Neural progenitor cell (in vitro differentiated cells): ENCODE measurements around the gene NME2. TPM values are rescaled to one million over a fixed set of nuclear protein-coding genes. Genes with fewer than 3 reads are reported as not detected.
A peak's percentile ranks its signal among the peaks of the same experiment; 100 is the strongest.
"Not testable (repeated sequence)": the region's sequence is repeated elsewhere in the genome, so short reads cannot be mapped to it uniquely, and the experiment has no call there.

Experiments
- DNase-seq: peaks from one replicate; pipeline ENCODE4 v3.0.0-alpha.2; 2016; ENCODE audit warnings: low spot score
- H2AFZ ChIP-seq: fragments of 200-600 bp; sonication (generic); replicated peaks from 2 replicates; pipeline ENCODE4 v1.6.1; 2016; ENCODE audit warnings: antibody characterized with exemption
- H3F3A ChIP-seq: fragments of 200-600 bp; sonication (generic); 2 replicates; pipeline ENCODE4 v1.6.1; 2016; ENCODE audit warnings: antibody characterized with exemption, low read depth
- H3K27ac ChIP-seq: fragments of 200-600 bp; sonication (generic); 2 replicates; pipeline ENCODE4 v1.5.1; 2016; ENCODE audit warnings: mild to moderate bottlenecking
- H3K27me3 ChIP-seq: fragments of 200-600 bp; sonication (generic); 2 replicates; pipeline ENCODE4 v1.6.1; 2016; ENCODE audit warnings: mild to moderate bottlenecking, moderate library complexity
- H3K36me3 ChIP-seq: fragments of 200-600 bp; sonication (generic); 2 replicates; pipeline ENCODE4 v1.5.1; 2016
- H3K4me1 ChIP-seq: fragments of 200-600 bp; sonication (generic); 2 replicates; pipeline ENCODE4 v1.6.1; 2016; ENCODE audit warnings: mixed run types
- H3K4me2 ChIP-seq: fragments of 200-600 bp; sonication (generic); 2 replicates; pipeline ENCODE4 v1.6.1; 2016
- H3K4me3 ChIP-seq: fragments of 200-600 bp; sonication (generic); 2 replicates; pipeline ENCODE4 v1.5.1; 2016
- H3K79me2 ChIP-seq: fragments of 200-600 bp; sonication (generic); 2 replicates; pipeline ENCODE4 v1.6.1; 2016; ENCODE audit warnings: low read depth
- H3K9ac ChIP-seq: fragments of 200-600 bp; sonication (generic); 2 replicates; pipeline ENCODE4 v1.6.1; 2016
- H3K9me3 ChIP-seq: fragments of 200-600 bp; sonication (generic); 2 replicates; pipeline ENCODE4 v1.5.1; 2016; ENCODE audit warnings: low read depth
- H4K20me1 ChIP-seq: fragments of 200-600 bp; sonication (generic); 2 replicates; pipeline ENCODE4 v1.6.1; 2016; ENCODE audit warnings: low read depth
- H3K27ac Mint-ChIP-seq: 3 replicates; pipeline ENCODE4 v1.8.0; 2021; ENCODE audit warnings: mixed read lengths
- H3K27me3 Mint-ChIP-seq: 2 replicates; pipeline ENCODE4 v1.8.0; 2022; ENCODE audit warnings: low read depth, mild to moderate bottlenecking, inconsistent platforms, moderate library complexity, mixed read lengths; ENCODE audit not compliant: insufficient read depth
- H3K36me3 Mint-ChIP-seq: 3 replicates; pipeline ENCODE4 v1.8.0; 2021; ENCODE audit warnings: mixed read lengths
- H3K4me1 Mint-ChIP-seq: 3 replicates; pipeline ENCODE4 v1.8.0; 2021; ENCODE audit warnings: mixed read lengths
- H3K4me3 Mint-ChIP-seq: 3 replicates; pipeline ENCODE4 v1.8.0; 2021; ENCODE audit warnings: mild to moderate bottlenecking, moderate library complexity, mixed read lengths
- H3K9me3 Mint-ChIP-seq: 3 replicates; pipeline ENCODE4 v1.8.0; 2020; ENCODE audit warnings: mixed read lengths
- EZH2 ChIP-seq: fragments of 200-600 bp; sonication (generic); IDR thresholded peaks from 2 replicates; pipeline ENCODE4 v1.6.1; 2017; ENCODE audit warnings: antibody characterized with exemption, mild to moderate bottlenecking, moderate library complexity
- EZH2phosphoT487 ChIP-seq: fragments of 200-600 bp; sonication (generic); IDR thresholded peaks from 2 replicates; pipeline ENCODE4 v1.6.1; 2017; ENCODE audit warnings: antibody characterized with exemption
- total RNA-seq: library from RNA; depleted of rRNA; stranded (reverse); fragments of >200 nt; gene quantifications from 2 replicates; pipeline ENCODE4 v1.2.3, GENCODE V29; 2015; ENCODE audit warnings: low replicate concordance
- TF ChIP-seq, protein P1 (sequence below): fragments of 200-600 bp; sonication (generic); IDR thresholded peaks from 2 replicates; pipeline ENCODE4 v1.5.1; 2017; ENCODE audit warnings: antibody characterized with exemption, mild to moderate bottlenecking

Gene NME2
- total RNA-seq, 1 donor from 2014 or later = 287 TPM

DNA sequence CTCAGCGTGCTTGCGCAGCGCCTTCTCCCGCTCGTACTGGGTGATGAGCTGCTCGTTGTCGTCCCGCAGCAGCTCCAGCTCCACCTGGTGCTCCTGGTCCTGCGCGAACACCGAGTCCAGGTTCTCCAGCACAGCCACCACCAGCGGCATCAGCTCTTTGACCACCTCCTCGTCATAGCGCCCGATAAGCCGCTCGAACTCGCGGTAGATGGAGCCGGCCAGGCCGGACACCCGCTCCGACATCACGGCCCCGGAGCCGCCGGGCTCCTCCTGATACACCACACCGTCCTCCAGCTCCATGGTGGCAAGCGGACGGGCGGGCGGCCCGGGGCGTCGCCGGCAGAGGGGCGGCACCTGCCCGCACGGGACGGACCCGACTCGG lies 45.9 kb upstream of the NME2 start:
- Histone ChIP-seq H3K9me3 (no peaks in the 10 kb centered on the region), H3K27ac (peak overlapping the region; percentile 82), H3K9ac (peak overlapping the region; percentile 59), H3K4me1 (peaks cover 5% of the 10 kb centered on the region), H3F3A (peaks cover 20% of the 10 kb centered on the region), H3K4me3 (peak overlapping the region; percentile 100), H3K36me3 (no peaks in the 10 kb centered on the region), H4K20me1 (peaks cover 39% of the 10 kb centered on the region), H2AFZ (peak overlapping the region; percentile 89), H3K79me2 (peaks cover 48% of the 10 kb centered on the region), H3K27me3 (no peaks in the 10 kb centered on the region), H3K4me2 (peak overlapping the region; percentile 88)
- TF ChIP-seq, protein P1, sequence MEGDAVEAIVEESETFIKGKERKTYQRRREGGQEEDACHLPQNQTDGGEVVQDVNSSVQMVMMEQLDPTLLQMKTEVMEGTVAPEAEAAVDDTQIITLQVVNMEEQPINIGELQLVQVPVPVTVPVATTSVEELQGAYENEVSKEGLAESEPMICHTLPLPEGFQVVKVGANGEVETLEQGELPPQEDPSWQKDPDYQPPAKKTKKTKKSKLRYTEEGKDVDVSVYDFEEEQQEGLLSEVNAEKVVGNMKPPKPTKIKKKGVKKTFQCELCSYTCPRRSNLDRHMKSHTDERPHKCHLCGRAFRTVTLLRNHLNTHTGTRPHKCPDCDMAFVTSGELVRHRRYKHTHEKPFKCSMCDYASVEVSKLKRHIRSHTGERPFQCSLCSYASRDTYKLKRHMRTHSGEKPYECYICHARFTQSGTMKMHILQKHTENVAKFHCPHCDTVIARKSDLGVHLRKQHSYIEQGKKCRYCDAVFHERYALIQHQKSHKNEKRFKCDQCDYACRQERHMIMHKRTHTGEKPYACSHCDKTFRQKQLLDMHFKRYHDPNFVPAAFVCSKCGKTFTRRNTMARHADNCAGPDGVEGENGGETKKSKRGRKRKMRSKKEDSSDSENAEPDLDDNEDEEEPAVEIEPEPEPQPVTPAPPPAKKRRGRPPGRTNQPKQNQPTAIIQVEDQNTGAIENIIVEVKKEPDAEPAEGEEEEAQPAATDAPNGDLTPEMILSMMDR = no peak
- TF ChIP-seq EZH2phosphoT487 (no peak), EZH2 (no peak)
- H3K27me3 Mint-ChIP-seq = peaks cover 4% of the 10 kb centered on the region
- H3K4me1 Mint-ChIP-seq = peaks cover 33% of the 10 kb centered on the region
- H3K9me3 Mint-ChIP-seq = no peaks in the 10 kb centered on the region
- no peak for DNase-seq
- no peak overlapping the region for H3K27ac Mint-ChIP-seq
- no peaks in the 10 kb centered on the region for H3K36me3 Mint-ChIP-seq
- H3K4me3 Mint-ChIP-seq = peak overlapping the region; percentile 95

DNA sequence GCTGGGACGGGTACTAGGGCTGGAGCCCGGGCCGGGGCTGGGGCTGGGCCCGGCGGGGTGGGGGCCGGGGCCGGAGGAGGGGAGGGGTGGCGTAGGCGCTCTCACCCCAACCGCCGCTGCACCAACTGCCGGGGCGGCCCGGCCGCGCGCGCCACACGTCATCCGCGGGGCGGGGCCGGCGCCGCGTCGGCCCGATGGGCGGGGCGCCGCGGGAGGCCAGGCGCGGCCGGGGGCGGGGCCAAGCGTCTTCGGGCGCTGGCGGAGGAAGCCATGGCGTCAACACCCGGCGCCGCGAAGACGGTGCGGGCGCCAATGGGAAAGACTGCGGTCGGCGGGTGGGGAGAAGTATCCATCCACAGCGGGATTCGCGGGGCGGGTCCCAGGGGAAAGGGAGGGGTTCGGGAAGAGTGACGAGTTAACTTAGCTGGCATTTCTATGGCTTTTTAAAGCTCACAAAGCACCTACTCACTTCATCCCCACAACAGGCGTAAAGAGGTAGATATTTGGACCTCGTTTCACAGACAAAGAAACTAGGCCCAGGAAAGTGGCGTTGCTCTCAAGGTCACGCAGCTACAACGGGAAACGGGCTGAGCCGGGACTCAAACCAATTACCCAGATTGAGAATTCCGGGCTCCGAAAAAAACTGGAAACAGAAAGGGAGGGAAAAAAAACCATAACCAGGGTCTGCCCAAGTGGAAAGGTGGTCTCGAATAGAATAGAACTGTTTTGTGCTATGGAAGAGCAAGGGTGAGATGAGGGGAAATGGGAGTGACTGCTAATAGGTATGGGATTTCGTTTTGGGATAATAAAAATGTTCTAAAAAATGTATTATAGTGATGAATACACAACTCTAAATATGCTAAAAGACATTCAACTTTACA lies 45.2 kb upstream of the NME2 start, which contains the start of gene SPAG9:
SPAG9 (minus strand) TSS at position 130 of the 881 bp plus-strand sequence. CDS start 212 bp downstream, outside the sequence.
- Mint-ChIP-seq H3K9me3 (no peaks in the 10 kb centered on the region), H3K4me1 (peaks cover 33% of the 10 kb centered on the region), H3K4me3 (peak within 1 kb of the TSS; percentile 96), H3K27me3 (peaks cover 4% of the 10 kb centered on the region), H3K27ac (peak within 1 kb of the TSS; percentile 99), H3K36me3 (no peaks in the 10 kb centered on the region)
- Histone ChIP-seq H4K20me1 (peaks cover 37% of the 10 kb centered on the region), H3K9me3 (no peaks in the 10 kb centered on the region), H3K79me2 (peaks cover 41% of the 10 kb centered on the region), H3K4me1 (peaks cover 5% of the 10 kb centered on the region), H2AFZ (peak within 1 kb of the TSS; percentile 96), H3K27me3 (no peaks in the 10 kb centered on the region), H3K36me3 (no peaks in the 10 kb centered on the region), H3K9ac (peak within 1 kb of the TSS; percentile 59), H3K27ac (peak within 1 kb of the TSS; percentile 82), H3F3A (peaks cover 20% of the 10 kb centered on the region), H3K4me3 (peak within 1 kb of the TSS; percentile 100), H3K4me2 (peak within 1 kb of the TSS; percentile 88)
- DNase-seq = peak; percentile 98
- TF ChIP-seq, protein P1 = no peak
- TF ChIP-seq EZH2phosphoT487 (no peak), EZH2 (no peak)

DNA sequence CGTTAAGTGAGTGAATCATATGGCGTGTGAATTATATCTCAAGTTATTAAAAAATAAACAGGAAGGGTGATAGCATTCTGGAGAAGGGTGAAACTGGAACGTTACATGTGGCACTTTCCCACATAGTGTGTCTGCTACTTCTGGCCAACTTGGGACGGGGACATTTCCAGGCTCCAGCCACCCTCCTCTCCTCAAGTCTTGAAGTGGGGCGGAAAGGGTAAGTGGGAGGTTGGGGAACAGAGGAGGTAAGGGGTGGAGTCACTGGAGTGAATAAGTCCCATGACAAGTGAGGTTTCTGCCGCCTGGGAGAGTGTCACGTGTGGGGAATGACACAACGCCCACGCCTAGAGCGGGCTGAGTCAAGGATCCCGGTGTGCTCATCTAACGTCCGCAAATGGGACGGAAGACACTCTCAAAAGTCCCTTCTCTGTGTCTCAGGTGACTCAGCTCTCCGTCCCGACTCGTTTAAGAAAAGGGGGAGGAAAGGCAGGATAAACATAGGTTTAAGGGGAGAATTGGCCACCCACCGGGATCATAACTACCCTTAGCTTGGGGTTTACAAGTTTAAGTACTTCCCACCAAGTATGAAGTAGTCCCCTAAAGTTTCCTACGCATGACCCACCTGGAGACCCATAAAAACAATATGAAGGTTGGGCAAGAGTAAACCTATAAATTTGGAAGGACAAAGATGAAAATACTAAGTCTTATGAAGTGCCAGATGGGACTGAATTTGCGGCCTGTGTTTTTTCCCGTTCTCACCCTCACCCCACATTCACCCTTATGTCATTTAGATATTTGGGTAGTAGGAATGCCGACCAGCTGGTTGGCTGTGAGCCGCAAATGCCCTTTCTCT lies 44.4 kb upstream of the NME2 start:
- H3F3A ChIP-seq = peaks cover 20% of the 10 kb centered on the region
- DNase-seq = peak; percentile 68

DNA sequence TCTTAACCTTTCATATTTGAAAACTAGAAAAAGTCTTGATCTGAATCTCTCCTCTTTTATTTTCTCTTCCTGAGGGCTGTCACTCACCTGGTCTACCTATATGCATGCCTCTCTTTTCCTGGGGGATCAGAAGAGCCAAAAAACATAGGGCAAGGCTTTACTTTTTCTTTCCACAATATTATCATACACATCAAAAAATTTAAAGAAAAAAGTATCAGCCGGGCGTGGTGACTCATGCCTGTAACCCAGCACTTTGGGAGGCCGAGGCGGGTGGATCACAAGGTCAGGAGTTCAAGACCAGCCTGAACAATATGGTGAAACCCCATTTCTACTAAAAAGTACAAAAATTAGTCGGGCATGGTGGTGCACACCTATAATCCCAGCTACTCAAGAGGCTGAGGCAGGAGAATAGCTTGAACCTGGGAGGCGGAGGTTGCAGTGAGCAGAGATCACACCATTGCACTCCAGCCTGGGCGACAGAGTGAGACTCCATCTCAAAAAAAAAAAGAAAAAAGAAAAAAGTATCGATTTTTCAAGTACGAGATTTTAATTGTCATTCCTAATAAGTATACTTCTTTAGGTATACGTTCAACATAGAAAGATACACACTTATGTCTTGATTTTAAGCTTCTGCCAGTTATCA lies 43.6 kb upstream of the NME2 start:
- not testable (repeated sequence) for H3K36me3 Mint-ChIP-seq, H3K9me3 ChIP-seq, H3K27me3 Mint-ChIP-seq, DNase-seq, H3K27ac ChIP-seq, H3K4me2 ChIP-seq, H3K9me3 Mint-ChIP-seq, H3K4me3 ChIP-seq, H3K9ac ChIP-seq, H3K27me3 ChIP-seq, H3K36me3 ChIP-seq, H3K27ac Mint-ChIP-seq, H3K4me1 ChIP-seq
- peaks cover 20% of the 10 kb centered on the region for H3F3A ChIP-seq
- H2AFZ ChIP-seq = peak overlapping the region; percentile 96
- peaks cover 25% of the 10 kb centered on the region for H3K79me2 ChIP-seq
- peak overlapping the region; percentile 96 for H3K4me3 Mint-ChIP-seq
- H4K20me1 ChIP-seq = peaks cover 29% of the 10 kb centered on the region
- H3K4me1 Mint-ChIP-seq = peaks cover 33% of the 10 kb centered on the region

More for the DNA sequence above, 44.4 kb upstream of the NME2 start:
- Mint-ChIP-seq H3K9me3 (no peaks in the 10 kb centered on the region), H3K4me3 (peak overlapping the region; percentile 96), H3K36me3 (no peaks in the 10 kb centered on the region), H3K27me3 (peaks cover 4% of the 10 kb centered on the region), H3K4me1 (peaks cover 33% of the 10 kb centered on the region), H3K27ac (peak overlapping the region; percentile 99)
- Histone ChIP-seq H3K79me2 (peaks cover 33% of the 10 kb centered on the region), H3K4me3 (peak overlapping the region; percentile 100), H2AFZ (peak overlapping the region; percentile 96), H3K27ac (no peak overlapping the region), H3K4me1 (peaks cover 5% of the 10 kb centered on the region), H3K9me3 (no peaks in the 10 kb centered on the region), H4K20me1 (peaks cover 31% of the 10 kb centered on the region), H3K9ac (no peak overlapping the region), H3K4me2 (peak overlapping the region; percentile 78), H3K27me3 (no peaks in the 10 kb centered on the region), H3K36me3 (no peaks in the 10 kb centered on the region)
- no peak for TF ChIP-seq EZH2
- no peak for TF ChIP-seq EZH2phosphoT487
- TF ChIP-seq, protein P1 = no peak
